GM12878 (cell line): ENCODE results near the gene HPD.

Experiments used
- CBFB ChIP-seq: IDR thresholded peaks from 2 replicates; pipeline ENCODE4 v1.6.1; 2016; ENCODE audit warnings: antibody characterized with exemption, low read depth
- CHD2 ChIP-seq: IDR thresholded peaks from 2 replicates; pipeline ENCODE4 v1.6.1; 2011; ENCODE audit warnings: low read depth, low read length, improper control_type of control experiment, borderline replicate concordance
- EED ChIP-seq: sonication (generic); IDR thresholded peaks from 2 replicates; pipeline ENCODE4 v1.6.1; 2016; ENCODE audit warnings: antibody characterized with exemption, low read depth
- FOS ChIP-seq: IDR thresholded peaks from 3 replicates; pipeline ENCODE4 v1.6.1; 2011; ENCODE audit warnings: borderline replicate concordance; ENCODE audit not compliant: insufficient read length; ENCODE audit errors: extremely low read depth
- NFXL1 ChIP-seq: fragments of 450-650 bp; IDR thresholded peaks from 2 replicates; pipeline ENCODE4 v1.6.1; 2017; ENCODE audit warnings: antibody characterized with exemption, mild to moderate bottlenecking, borderline replicate concordance
- NRF1 ChIP-seq: conservative IDR thresholded peaks from 2 replicates; pipeline ENCODE4 v1.6.1; 2011; ENCODE audit warnings: mild to moderate bottlenecking, low read depth, low read length, improper control_type of control experiment
- POLR2AphosphoS5 ChIP-seq: IDR thresholded peaks from 2 replicates; pipeline ENCODE4 v1.6.1; 2011; ENCODE audit warnings: mild to moderate bottlenecking, low read length, inconsistent platforms
- RBBP5 ChIP-seq: fragments of 200-600 bp; sonication (generic); conservative IDR thresholded peaks from 2 replicates; pipeline ENCODE4 v1.6.1; 2016
- YY1 ChIP-seq: IDR thresholded peaks from 2 replicates; pipeline ENCODE4 v1.6.1; 2011; ENCODE audit warnings: low read depth, mild to moderate bottlenecking, low read length
- TF ChIP-seq, protein P1 (sequence below): IDR thresholded peaks from 2 replicates; pipeline ENCODE4 v1.6.1; 2012; ENCODE audit warnings: mild to moderate bottlenecking, low read depth, low read length
- TF ChIP-seq, protein P2 (sequence below), 3 experiments: IDR thresholded peaks in 2 of 3; conservative IDR thresholded peaks in 1 of 3; 2 replicates each; pipeline ENCODE4 v1.5.1; 2011; ENCODE audit warnings: low read depth in 3 of 3, low read length in 3 of 3, mild to moderate bottlenecking in 3 of 3, control low read depth in 2 of 3, moderate library complexity in 2 of 3, inconsistent platforms in 1 of 3, mixed read lengths in 1 of 3; ENCODE audit not compliant: control insufficient read depth in 2 of 3, insufficient read depth in 1 of 3; ENCODE audit errors: extremely low read depth in 1 of 3

DNA sequence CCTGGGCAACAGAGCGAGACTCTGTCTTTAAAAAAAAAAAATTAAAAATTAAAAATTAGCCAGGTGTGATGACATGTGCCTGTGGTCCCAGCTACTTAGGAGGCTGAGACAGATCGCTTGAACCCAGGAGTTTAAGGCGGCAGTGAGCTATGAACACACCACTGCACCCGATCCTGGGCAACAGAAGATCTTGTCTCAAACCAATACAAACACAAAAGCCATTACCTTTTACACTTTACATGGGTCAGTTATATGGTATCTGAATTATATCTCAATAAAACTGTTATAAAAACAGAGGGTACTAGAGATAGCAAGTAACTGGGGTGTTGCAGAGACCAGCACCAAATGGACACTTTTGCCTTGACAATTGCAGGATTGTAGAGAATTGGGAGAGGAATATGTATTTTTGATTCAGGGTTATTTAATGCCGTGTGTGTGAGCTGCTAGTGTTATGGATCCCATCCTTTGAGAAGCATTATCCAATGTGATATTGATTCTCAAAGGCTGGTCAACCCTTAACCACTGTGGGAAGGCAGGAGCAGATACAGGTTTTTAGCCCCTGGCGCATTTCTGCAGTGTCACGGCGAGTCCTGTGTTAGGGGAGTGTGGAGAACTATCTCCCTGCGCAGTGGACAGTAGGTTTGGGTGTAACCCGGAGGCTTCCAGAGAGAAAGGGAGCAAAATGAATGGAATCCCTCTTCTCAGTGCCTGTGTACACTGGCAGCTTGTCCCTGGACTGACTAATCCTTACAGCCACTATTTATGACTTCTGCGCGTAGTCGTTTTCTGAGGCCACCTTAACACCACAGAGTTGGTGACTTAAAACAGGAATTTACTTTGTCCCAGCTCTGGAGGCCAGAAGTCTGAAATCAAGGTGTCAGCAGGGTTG lies 34.3 kb upstream of the HPD start:
- TF ChIP-seq, protein P1, sequence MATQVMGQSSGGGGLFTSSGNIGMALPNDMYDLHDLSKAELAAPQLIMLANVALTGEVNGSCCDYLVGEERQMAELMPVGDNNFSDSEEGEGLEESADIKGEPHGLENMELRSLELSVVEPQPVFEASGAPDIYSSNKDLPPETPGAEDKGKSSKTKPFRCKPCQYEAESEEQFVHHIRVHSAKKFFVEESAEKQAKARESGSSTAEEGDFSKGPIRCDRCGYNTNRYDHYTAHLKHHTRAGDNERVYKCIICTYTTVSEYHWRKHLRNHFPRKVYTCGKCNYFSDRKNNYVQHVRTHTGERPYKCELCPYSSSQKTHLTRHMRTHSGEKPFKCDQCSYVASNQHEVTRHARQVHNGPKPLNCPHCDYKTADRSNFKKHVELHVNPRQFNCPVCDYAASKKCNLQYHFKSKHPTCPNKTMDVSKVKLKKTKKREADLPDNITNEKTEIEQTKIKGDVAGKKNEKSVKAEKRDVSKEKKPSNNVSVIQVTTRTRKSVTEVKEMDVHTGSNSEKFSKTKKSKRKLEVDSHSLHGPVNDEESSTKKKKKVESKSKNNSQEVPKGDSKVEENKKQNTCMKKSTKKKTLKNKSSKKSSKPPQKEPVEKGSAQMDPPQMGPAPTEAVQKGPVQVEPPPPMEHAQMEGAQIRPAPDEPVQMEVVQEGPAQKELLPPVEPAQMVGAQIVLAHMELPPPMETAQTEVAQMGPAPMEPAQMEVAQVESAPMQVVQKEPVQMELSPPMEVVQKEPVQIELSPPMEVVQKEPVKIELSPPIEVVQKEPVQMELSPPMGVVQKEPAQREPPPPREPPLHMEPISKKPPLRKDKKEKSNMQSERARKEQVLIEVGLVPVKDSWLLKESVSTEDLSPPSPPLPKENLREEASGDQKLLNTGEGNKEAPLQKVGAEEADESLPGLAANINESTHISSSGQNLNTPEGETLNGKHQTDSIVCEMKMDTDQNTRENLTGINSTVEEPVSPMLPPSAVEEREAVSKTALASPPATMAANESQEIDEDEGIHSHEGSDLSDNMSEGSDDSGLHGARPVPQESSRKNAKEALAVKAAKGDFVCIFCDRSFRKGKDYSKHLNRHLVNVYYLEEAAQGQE, result no peak
- no peak for TF ChIP-seq NFXL1
- TF ChIP-seq, protein P2, sequence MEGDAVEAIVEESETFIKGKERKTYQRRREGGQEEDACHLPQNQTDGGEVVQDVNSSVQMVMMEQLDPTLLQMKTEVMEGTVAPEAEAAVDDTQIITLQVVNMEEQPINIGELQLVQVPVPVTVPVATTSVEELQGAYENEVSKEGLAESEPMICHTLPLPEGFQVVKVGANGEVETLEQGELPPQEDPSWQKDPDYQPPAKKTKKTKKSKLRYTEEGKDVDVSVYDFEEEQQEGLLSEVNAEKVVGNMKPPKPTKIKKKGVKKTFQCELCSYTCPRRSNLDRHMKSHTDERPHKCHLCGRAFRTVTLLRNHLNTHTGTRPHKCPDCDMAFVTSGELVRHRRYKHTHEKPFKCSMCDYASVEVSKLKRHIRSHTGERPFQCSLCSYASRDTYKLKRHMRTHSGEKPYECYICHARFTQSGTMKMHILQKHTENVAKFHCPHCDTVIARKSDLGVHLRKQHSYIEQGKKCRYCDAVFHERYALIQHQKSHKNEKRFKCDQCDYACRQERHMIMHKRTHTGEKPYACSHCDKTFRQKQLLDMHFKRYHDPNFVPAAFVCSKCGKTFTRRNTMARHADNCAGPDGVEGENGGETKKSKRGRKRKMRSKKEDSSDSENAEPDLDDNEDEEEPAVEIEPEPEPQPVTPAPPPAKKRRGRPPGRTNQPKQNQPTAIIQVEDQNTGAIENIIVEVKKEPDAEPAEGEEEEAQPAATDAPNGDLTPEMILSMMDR (IDR thresholded peaks at IDR 0.05 in 2 of 3, conservative IDR thresholded peaks at IDR 0.05 in 1 of 3; ENCODE audit: control insufficient read depth in 2 of 3, extremely low read depth in 1 of 3, insufficient read depth in 1 of 3, low read depth in 3 of 3, low read length in 3 of 3), result no peak
- TF ChIP-seq CHD2, result no peak
- no peak for TF ChIP-seq FOS
- no peak for TF ChIP-seq EED
- no peak for TF ChIP-seq POLR2AphosphoS5
- TF ChIP-seq CBFB, result no peak
- TF ChIP-seq YY1, result no peak
- no peak for TF ChIP-seq RBBP5
- no peak for TF ChIP-seq NRF1
